Liver (tissue), 9 donors: ENCODE measurements around the gene EML2. TPM values are rescaled to one million over a fixed set of nuclear protein-coding genes. Genes with fewer than 3 reads are reported as not detected.

ENCODE experiments used
- DNase-seq: peaks from one replicate; pipeline ENCODE4 v3.0.0-alpha.2; 2017; ENCODE audit warnings: low spot score
- H3K27ac ChIP-seq, 2 donors: one replicate each; pipeline ENCODE4 v1.7.0; 2013; ENCODE audit warnings: inconsistent platforms in 2 of 2, low read length in 2 of 2, control low read depth in 1 of 2, low read depth in 1 of 2, mild to moderate bottlenecking in 1 of 2
- H3K27me3 ChIP-seq, 4 donors: one replicate each; pipeline versions ENCODE4 v1.6.1 to v1.7.0; 2013; ENCODE audit warnings: low read length in 3 of 4, inconsistent platforms in 1 of 4, mild to moderate bottlenecking in 1 of 4, moderate library complexity in 1 of 4; ENCODE audit not compliant: control insufficient read depth in 4 of 4, insufficient read depth in 4 of 4
- H3K36me3 ChIP-seq, 4 donors: one replicate each; pipeline versions ENCODE4 v1.6.1 to v1.7.0; 2013; ENCODE audit warnings: low read length in 3 of 4, mild to moderate bottlenecking in 3 of 4, low read depth in 1 of 4, moderate library complexity in 1 of 4; ENCODE audit not compliant: control insufficient read depth in 4 of 4, insufficient read depth in 3 of 4
- H3K4me1 ChIP-seq, 4 donors: one replicate each; pipeline versions ENCODE4 v1.6.1 to v1.7.0; 2013; ENCODE audit warnings: low read length in 3 of 4, mild to moderate bottlenecking in 3 of 4, moderate library complexity in 1 of 4; ENCODE audit not compliant: control insufficient read depth in 4 of 4, insufficient read depth in 4 of 4
- H3K4me3 ChIP-seq, 3 donors: one replicate each; pipeline versions ENCODE4 v1.6.1 to v1.7.0; 2013; ENCODE audit warnings: low read length in 3 of 3, control low read depth in 1 of 3, low read depth in 1 of 3, mild to moderate bottlenecking in 1 of 3
- H3K9ac ChIP-seq, 2 donors: one replicate each; pipeline ENCODE4 v1.7.0; 2013; ENCODE audit warnings: low read length in 2 of 2, mild to moderate bottlenecking in 2 of 2, moderate library complexity in 2 of 2, control low read depth in 1 of 2, low read depth in 1 of 2
- H3K9me3 ChIP-seq, 4 donors: one replicate each; pipeline versions ENCODE4 v1.6.1 to v1.7.0; 2013; ENCODE audit warnings: low read length in 3 of 4; ENCODE audit not compliant: control insufficient read depth in 4 of 4
- ATF3 ChIP-seq: IDR thresholded peaks from 2 replicates; pipeline ENCODE4 v1.6.1; 2016; ENCODE audit warnings: antibody characterized with exemption
- CTCF ChIP-seq: fragments of 150-350 bp; IDR thresholded peaks from 2 replicates; pipeline ENCODE4 v1.5.1; 2017; ENCODE audit warnings: improper control_type of control experiment, low read depth, low read length; ENCODE audit not compliant: missing input control
- EGR1 ChIP-seq, 2 donors: IDR thresholded peaks; 2 replicates each; pipeline ENCODE4 v1.6.1; 2016 to 2018; ENCODE audit warnings: antibody characterized with exemption in 2 of 2, low read depth in 2 of 2
- FOXA2 ChIP-seq: IDR thresholded peaks from 2 replicates; pipeline ENCODE4 v1.6.1; 2016; ENCODE audit warnings: antibody characterized with exemption
- HNF4A ChIP-seq, 2 donors: conservative IDR thresholded peaks; 2 replicates each; pipeline ENCODE4 v1.6.1; 2016; ENCODE audit warnings: antibody characterized with exemption in 2 of 2, mild to moderate bottlenecking in 2 of 2
- HNF4G ChIP-seq: IDR thresholded peaks from 2 replicates; pipeline ENCODE4 v1.6.1; 2016; ENCODE audit warnings: antibody characterized with exemption
- JUND ChIP-seq, 2 donors: IDR thresholded peaks; 2 replicates each; pipeline ENCODE4 v1.6.1; 2016; ENCODE audit warnings: antibody characterized with exemption in 2 of 2
- MAX ChIP-seq: IDR thresholded peaks from 2 replicates; pipeline ENCODE4 v1.6.1; 2016; ENCODE audit warnings: antibody characterized with exemption
- NR2F2 ChIP-seq: IDR thresholded peaks from 2 replicates; pipeline ENCODE4 v1.6.1; 2016; ENCODE audit warnings: antibody characterized with exemption
- RAD21 ChIP-seq, 2 donors: IDR thresholded peaks; 2 replicates each; pipeline ENCODE4 v1.6.1; 2016; ENCODE audit warnings: antibody characterized with exemption in 2 of 2, mild to moderate bottlenecking in 2 of 2
- REST ChIP-seq: IDR thresholded peaks from 2 replicates; pipeline ENCODE4 v1.6.1; 2016; ENCODE audit warnings: antibody characterized with exemption, mild to moderate bottlenecking
- RXRA ChIP-seq, 2 donors: IDR thresholded peaks; 2 replicates each; pipeline ENCODE4 v1.6.1; 2017 to 2018; ENCODE audit warnings: antibody characterized with exemption in 2 of 2, mild to moderate bottlenecking in 1 of 2
- TAF1 ChIP-seq: conservative IDR thresholded peaks from 2 replicates; pipeline ENCODE4 v1.6.1; 2016; ENCODE audit warnings: antibody characterized with exemption, mild to moderate bottlenecking
- YY1 ChIP-seq: IDR thresholded peaks from 2 replicates; pipeline ENCODE4 v1.6.1; 2016; ENCODE audit warnings: antibody characterized with exemption, mild to moderate bottlenecking
- ZBTB33 ChIP-seq: IDR thresholded peaks from 2 replicates; pipeline ENCODE4 v1.6.1; 2016; ENCODE audit warnings: antibody characterized with exemption
- WGBS: extraction: QIAGEN DNeasy Blood & Tissue Kit; methylation state at CpG from one replicate; pipeline ENCODE4 v1.1.7; 2013; 5-methylcytosine and 5-hydroxymethylcytosine counted together
- polyA plus RNA-seq, 2 donors: library from polyadenylated mRNA; stranded (reverse) in 1 of 2; unstranded in 1 of 2; fragments of 200-250 nt in 1 of 2; fragments of >200 nt in 1 of 2; fragmentation: Nextera tagmentation in 1 of 2; extraction: Ambion mirVana in 1 of 2; gene quantifications; one replicate each; pipeline versions ENCODE4 v1.2.1 to v1.2.3, GENCODE V29; 2013 to 2015
- total RNA-seq, 2 donors: library from RNA; depleted of rRNA; stranded (reverse); fragments of >200 nt; gene quantifications; one replicate each; pipeline ENCODE4 v1.2.3, GENCODE V29; 2014
- donor health status: healthy.
- donor health status: healthy.
- donor health status: healthy.
- donor health status: healthy.
- donor health status: healthy.

EML2 gene
- total and polyA plus RNA-seq, 4 donors: 1.1 to 10.4 (median 9.0) TPM

GRCh38 chr19:45653634-45654033, 14.4 kb upstream of the EML2 start (continued):
- TF ChIP-seq REST (no peak), HNF4G (no peak)

- no peak for TF ChIP-seq RXRA (IDR thresholded peaks at IDR 0.05)
- TF ChIP-seq HNF4A (conservative IDR thresholded peaks at IDR 0.05): no peak
- no peak for TF ChIP-seq ATF3
- TF ChIP-seq REST: no peak
- TF ChIP-seq CTCF: no peak
- TF ChIP-seq RAD21 (IDR thresholded peaks at IDR 0.05): no peak
- no peak for TF ChIP-seq YY1
- no peak for TF ChIP-seq FOXA2
- no peak for TF ChIP-seq JUND (IDR thresholded peaks at IDR 0.05)
- TF ChIP-seq ZBTB33: no peak
- no peak for TF ChIP-seq HNF4G
- no peak for TF ChIP-seq MAX
- TF ChIP-seq TAF1: no peak
- no peak for TF ChIP-seq NR2F2
- no peak for TF ChIP-seq EGR1 (IDR thresholded peaks at IDR 0.05; ENCODE audit: low read depth in 2 of 2)
- no peaks in the 10 kb centered on the region for H3K36me3 ChIP-seq
- H3K4me3 ChIP-seq: no peak overlapping the region
- no peak overlapping the region for H3K9ac ChIP-seq
- WGBS: 84% methylated on average over 3 of the region's 3 CpGs
- no peak overlapping the region for H3K27ac ChIP-seq
- peaks cover 0 to 5% (median 0%) of the 10 kb centered on the region in 4 donors for H3K4me1 ChIP-seq
- no peaks in the 10 kb centered on the region for H3K27me3 ChIP-seq
- DNase-seq: no peak
- H3K9me3 ChIP-seq: no peaks in the 10 kb centered on the region
These were observed 11.5 kb upstream of the EML2 start for GRCh38 chr19:45650722-45651121.
